K562 (cell line): ENCODE data around the gene LTBP2. TPM values are rescaled to one million over a fixed set of nuclear protein-coding genes. Genes with fewer than 3 reads are reported as not detected.

Experiments used
- ATAC-seq: fragments of 200-7000 bp; cut with Tn5 transposase; 3 replicates; pipeline ENCODE4 v1.9.1; 2020; ENCODE audit warnings: moderate library complexity
- BruUV-seq: library from RNA; stranded (reverse); fragments of 400-500 nt; replicated peaks from 2 replicates; lab custom pipeline; 2021; lab: Mats Ljungman, UMichigan
- CTCF ChIA-PET: fragments of 300-600 bp; formaldehyde crosslinking; extraction: SDS; loops from one replicate; lab custom pipeline; 2021; ENCODE audit warnings: low intra/inter-chr PET ratio; lab: Yijun Ruan, JAX
- POLR2A ChIA-PET: fragments of 300-600, 350-650 bp; sonication (Branson Sonifier 250); formaldehyde crosslinking; extraction: SDS; loops from one replicate; lab custom pipeline; 2021; ENCODE audit warnings: antibody characterized with exemption, inconsistent platforms; lab: Yijun Ruan, JAX
- DNase-seq, 4 experiments: peaks; one replicate each; pipeline versions ENCODE4 v3.0.0 to v3.0.0-alpha.2; 2011 to 2018; ENCODE audit warnings: low spot score in 3 of 4, mixed read lengths in 3 of 4; ENCODE audit errors: extremely low read depth in 1 of 4
- FAIRE-seq: peaks from 2 replicates; lab custom pipeline; 2011; peaks lifted over from hg19 to GRCh38; lab: Jason Lieb, UNC
- H2AFZ ChIP-seq: 2 replicates; pipeline ENCODE4 v1.6.0; 2011; ENCODE audit warnings: low read depth, low read length, control low read depth, inconsistent platforms
- H3K27ac ChIP-seq: fragments of 200-600 bp; 3 replicates; pipeline ENCODE4 v1.8.0; 2011; ENCODE audit warnings: low read depth, mild to moderate bottlenecking, control low read depth, inconsistent platforms, low read length, moderate library complexity, mixed read lengths; ENCODE audit errors: extremely low read depth
- H3K27me3 ChIP-seq, 2 experiments: fragments of 300-600 bp in 1 of 2; 2 replicates in 1 of 2; 3 replicates in 1 of 2; pipeline versions ENCODE4 v1.6.0 to v1.8.0; 2011; ENCODE audit warnings: inconsistent platforms in 2 of 2, low read length in 2 of 2, mild to moderate bottlenecking in 1 of 2, mixed read lengths in 1 of 2, moderate library complexity in 1 of 2; ENCODE audit not compliant: control insufficient read depth in 2 of 2, insufficient read depth in 2 of 2
- H3K36me3 ChIP-seq: fragments of 300-600 bp; 3 replicates; pipeline ENCODE4 v1.8.0; 2011; ENCODE audit warnings: mild to moderate bottlenecking, low read length, inconsistent platforms; ENCODE audit not compliant: control insufficient read depth, insufficient read depth
- H3K4me1 ChIP-seq, 2 experiments: fragments of 200-600 bp in 1 of 2; replicated peaks in 1 of 2; 2 replicates in 1 of 2; 3 replicates in 1 of 2; pipeline versions ENCODE4 v1.5.1 to v1.8.0; 2011; ENCODE audit warnings: inconsistent platforms in 2 of 2, low read length in 2 of 2, mild to moderate bottlenecking in 1 of 2, mixed read lengths in 1 of 2, moderate library complexity in 1 of 2; ENCODE audit not compliant: control insufficient read depth in 2 of 2, insufficient read depth in 2 of 2
- H3K4me2 ChIP-seq: 2 replicates; pipeline ENCODE4 v1.6.1; 2011; ENCODE audit warnings: low read length, control low read depth, inconsistent platforms, mixed read lengths; ENCODE audit not compliant: insufficient read depth
- H3K4me3 ChIP-seq: fragments of 200-600 bp; sonication (generic), shearing (Covaris generic); 2 replicates; pipeline ENCODE4 v1.5.1; 2016; ENCODE audit warnings: control low read depth, inconsistent platforms
- H3K79me2 ChIP-seq: fragments of 200-600 bp; 3 replicates; pipeline ENCODE4 v1.8.0; 2011; ENCODE audit warnings: low read length, inconsistent platforms; ENCODE audit not compliant: control insufficient read depth, insufficient read depth
- H3K9ac ChIP-seq, 2 experiments: 2 replicates each; pipeline versions ENCODE4 v1.6.0 to v1.6.1; 2011; ENCODE audit warnings: low read depth in 2 of 2, low read length in 2 of 2, control low read depth in 1 of 2, inconsistent platforms in 1 of 2, mild to moderate bottlenecking in 1 of 2, mixed read lengths in 1 of 2; ENCODE audit not compliant: insufficient read depth in 1 of 2
- H3K9me1 ChIP-seq: one replicate; pipeline ENCODE4 v1.6.0; 2011; ENCODE audit warnings: inconsistent platforms, mild to moderate bottlenecking, low read length, moderate library complexity; ENCODE audit not compliant: control insufficient read depth, insufficient read depth
- H3K9me3 ChIP-seq: replicated peaks from 2 replicates; pipeline ENCODE4 v1.5.1; 2011; ENCODE audit warnings: low read depth, low read length, inconsistent platforms; ENCODE audit not compliant: control insufficient read depth, insufficient read depth
- H4K20me1 ChIP-seq: replicated peaks from 2 replicates; pipeline ENCODE4 v1.6.1; 2011; ENCODE audit warnings: low read length, inconsistent platforms, mixed read lengths; ENCODE audit not compliant: control insufficient read depth, insufficient read depth
- EHMT2 ChIP-seq: fragments of 450-650 bp; IDR thresholded peaks from 2 replicates; pipeline ENCODE4 v1.6.1; 2018; ENCODE audit warnings: antibody characterized with exemption
- KLF13 ChIP-seq: fragments of 450-650 bp; IDR thresholded peaks from 2 replicates; pipeline ENCODE4 v1.6.1; 2016; ENCODE audit warnings: missing genetic modification characterization, low read depth, mild to moderate bottlenecking, missing compliant biosample characterization, moderate library complexity, borderline replicate concordance
- NFE2L1 ChIP-seq: fragments of 450-650 bp; IDR thresholded peaks from 2 replicates; pipeline ENCODE4 v1.6.1; 2016; ENCODE audit warnings: missing genetic modification characterization, low read depth, mild to moderate bottlenecking, missing compliant biosample characterization, moderate library complexity, borderline replicate concordance
- NONO ChIP-seq, 2 experiments: fragments of 200-400 bp in 1 of 2; fragments of 450-650 bp in 1 of 2; formaldehyde crosslinking in 1 of 2; IDR thresholded peaks; 2 replicates each; pipeline ENCODE4 v1.6.1; 2017; ENCODE audit warnings: low read depth in 2 of 2, mild to moderate bottlenecking in 2 of 2, moderate library complexity in 2 of 2, low read length in 1 of 2
- NR2F6 ChIP-seq: fragments of 450-650 bp; formaldehyde crosslinking; IDR thresholded peaks from 2 replicates; pipeline ENCODE4 v1.4.0; 2020; ENCODE audit warnings: mild to moderate bottlenecking
- POLR3G ChIP-seq: IDR thresholded peaks from 2 replicates; pipeline ENCODE4 v1.6.1; 2011; ENCODE audit not compliant: insufficient read length, insufficient replicate concordance; ENCODE audit errors: extremely low read depth
- SMAD2 ChIP-seq: fragments of 150-350 bp; IDR thresholded peaks from 2 replicates; pipeline ENCODE4 v1.6.1; 2014; ENCODE audit warnings: low read depth, mild to moderate bottlenecking, low read length
- SMAD3 ChIP-seq: fragments of 450-650 bp; formaldehyde crosslinking; conservative IDR thresholded peaks from 2 replicates; pipeline ENCODE4 v1.4.0; 2020; ENCODE audit warnings: mild to moderate bottlenecking
- SMARCA5 ChIP-seq: fragments of 450-650 bp; IDR thresholded peaks from 2 replicates; pipeline ENCODE4 v1.6.1; 2016
- ZC3H11A ChIP-seq: IDR thresholded peaks from 2 replicates; pipeline ENCODE4 v1.6.1; 2012; ENCODE audit warnings: low read depth, low read length, improper control_type of control experiment
- ZFP30 ChIP-seq: fragments of 250-450 bp; sonication (Bioruptor Pico); IDR thresholded peaks from 2 replicates; pipeline ENCODE4 v1.8.0; 2022; ENCODE audit warnings: moderate library complexity, mild to moderate bottlenecking, inconsistent platforms, borderline replicate concordance
- ZFP36 ChIP-seq: fragments of 150-350 bp; IDR thresholded peaks from 2 replicates; pipeline ENCODE4 v1.6.1; 2018; ENCODE audit warnings: low read length, low read depth; ENCODE audit not compliant: partially characterized antibody
- ZFX ChIP-seq: sonication (generic); formaldehyde crosslinking; IDR thresholded peaks from 2 replicates; pipeline ENCODE4 v1.8.0; 2022; ENCODE audit warnings: mild to moderate bottlenecking, missing genetic modification reagents, moderate library complexity
- ZNF354B ChIP-seq: fragments of 250-450 bp; sonication (Bioruptor Pico); IDR thresholded peaks from 2 replicates; pipeline ENCODE4 v1.4.0; 2020
- WGBS: fragments of 100-300 bp; shearing (Covaris generic); methylation state at CpG from one replicate; pipeline ENCODE4 v1.1.6; 2016; ENCODE audit warnings: low coverage, mixed read lengths; ENCODE audit not compliant: insufficient coverage; ENCODE audit errors: missing lambda C conversion rate; 5-methylcytosine and 5-hydroxymethylcytosine counted together
- in situ Hi-C: fragments of 300-500 bp; cut with MboI; formaldehyde crosslinking; loops from 4 replicates; pipeline ENCODE4 v1.15.0; 2018; ENCODE audit warnings: inconsistent platforms, mixed read lengths
- intact Hi-C: fragments of 100-400 bp; cut with micrococcal nuclease; formaldehyde crosslinking; loops from 2 replicates; pipeline ENCODE4 v1.14.2; 2022
- polyA plus RNA-seq, 8 experiments: library from polyadenylated mRNA; depleted of rRNA in 4 of 8; stranded (reverse) in 5 of 8; unstranded in 3 of 8; fragments of >200 nt; fragmentation: Nextera tagmentation in 2 of 8; fragmentation: Illumina TruSeq in 1 of 8; extraction: Ambion mirVana in 2 of 8; extraction: Trizol in 1 of 8; gene quantifications; 2 replicates each; pipeline versions ENCODE4 v1.2.1 to v1.2.3, GENCODE V29; 2011 to 2014; ENCODE audit warnings: inconsistent platforms in 1 of 8, missing spikeins in 1 of 8
- total RNA-seq, 7 experiments: library from RNA; depleted of rRNA in 6 of 7; stranded (reverse); fragments of >200 nt in 6 of 7; fragmentation: Illumina TruSeq in 2 of 7; extraction: Trizol in 2 of 7; gene quantifications; 2 replicates each; pipeline versions ENCODE4 v1.2.1 to v1.2.3, GENCODE V29; 2011 to 2021; ENCODE audit warnings: low replicate concordance in 1 of 7
- TF ChIP-seq, protein P1 (sequence below): fragments of 250-450 bp; sonication (Bioruptor Pico); IDR thresholded peaks from 2 replicates; pipeline ENCODE4 v1.8.0; 2021; ENCODE audit warnings: mild to moderate bottlenecking, moderate library complexity
- TF ChIP-seq, protein P2 (sequence below): fragments of 250-450 bp; sonication (Bioruptor Pico); IDR thresholded peaks from 2 replicates; pipeline ENCODE4 v1.4.0; 2020

LTBP2 gene
- total and polyA plus RNA-seq, 9 of the 15 experiments (the other 6 are each of a cell fraction or from before 2014, with no cell fraction given), result under 0.01 to 0.18 (median 0.03) TPM; not detected in 3

DNA sequence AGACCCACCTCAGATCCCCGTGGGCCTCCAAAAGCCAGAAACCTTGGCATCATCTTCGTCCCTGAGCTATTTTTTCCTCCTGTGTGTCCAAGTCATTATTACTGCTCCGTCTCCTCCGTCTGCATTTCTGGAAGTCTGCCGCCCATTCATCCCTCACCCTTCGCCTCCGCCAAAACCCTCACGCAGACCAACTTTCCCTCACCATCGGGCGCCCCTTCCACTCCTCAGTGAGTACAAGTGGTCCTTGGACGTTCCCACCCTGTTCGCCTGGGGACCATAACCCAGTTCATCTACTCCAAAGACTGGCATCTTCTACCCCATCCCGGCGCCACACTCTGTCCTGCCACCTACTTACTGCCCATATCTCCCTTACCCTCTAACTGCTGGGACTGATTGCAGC, 3.7 kb upstream of the LTBP2 start:
- H3K4me1 ChIP-seq, result peaks cover 29 to 31% of the 10 kb centered on the region in 2 experiments
- WGBS, result 64% methylated on average over 10 of the region's 14 CpGs
- no peaks in the 10 kb centered on the region for H3K36me3 ChIP-seq
- H3K27ac ChIP-seq, result no peak overlapping the region
- no peak overlapping the region for H3K4me2 ChIP-seq
- H2AFZ ChIP-seq, result no peak overlapping the region
- H3K9me1 ChIP-seq, result no peaks in the 10 kb centered on the region
- CTCF ChIA-PET, result no interaction called here
- POLR2A ChIA-PET, result interaction anchor here (0.8 kb wide), 1 partner anchor 143 kb away, joined by 3 read pairs; no protein-coding TSS in a partner anchor
- in situ Hi-C loops, result no loop called here
- ATAC-seq, result no peak
- peaks cover 2 to 7% of the 10 kb centered on the region in 2 experiments; a peak in 2 of 5 replicates for H3K27me3 ChIP-seq
- H3K4me3 ChIP-seq, result no peak overlapping the region
- H3K9ac ChIP-seq, result no peak overlapping the region
- no peak for DNase-seq
- no peaks in the 10 kb centered on the region for H3K9me3 ChIP-seq
- intact Hi-C loops, result no loop called here
- H4K20me1 ChIP-seq, result no peaks in the 10 kb centered on the region
- no peaks in the 10 kb centered on the region for H3K79me2 ChIP-seq
- no TSS peak for BruUV-seq
- FAIRE-seq, result no peak
- TF ChIP-seq POLR3G, result no peak
- no peak for TF ChIP-seq NFE2L1
- TF ChIP-seq, protein P1, sequence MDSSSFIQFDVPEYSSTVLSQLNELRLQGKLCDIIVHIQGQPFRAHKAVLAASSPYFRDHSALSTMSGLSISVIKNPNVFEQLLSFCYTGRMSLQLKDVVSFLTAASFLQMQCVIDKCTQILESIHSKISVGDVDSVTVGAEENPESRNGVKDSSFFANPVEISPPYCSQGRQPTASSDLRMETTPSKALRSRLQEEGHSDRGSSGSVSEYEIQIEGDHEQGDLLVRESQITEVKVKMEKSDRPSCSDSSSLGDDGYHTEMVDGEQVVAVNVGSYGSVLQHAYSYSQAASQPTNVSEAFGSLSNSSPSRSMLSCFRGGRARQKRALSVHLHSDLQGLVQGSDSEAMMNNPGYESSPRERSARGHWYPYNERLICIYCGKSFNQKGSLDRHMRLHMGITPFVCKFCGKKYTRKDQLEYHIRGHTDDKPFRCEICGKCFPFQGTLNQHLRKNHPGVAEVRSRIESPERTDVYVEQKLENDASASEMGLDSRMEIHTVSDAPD (CRISPR knock-in tag), result no peak
- TF ChIP-seq ZFX, result no peak
- TF ChIP-seq SMAD2, result no peak
- no peak for TF ChIP-seq SMARCA5
- TF ChIP-seq, protein P2, sequence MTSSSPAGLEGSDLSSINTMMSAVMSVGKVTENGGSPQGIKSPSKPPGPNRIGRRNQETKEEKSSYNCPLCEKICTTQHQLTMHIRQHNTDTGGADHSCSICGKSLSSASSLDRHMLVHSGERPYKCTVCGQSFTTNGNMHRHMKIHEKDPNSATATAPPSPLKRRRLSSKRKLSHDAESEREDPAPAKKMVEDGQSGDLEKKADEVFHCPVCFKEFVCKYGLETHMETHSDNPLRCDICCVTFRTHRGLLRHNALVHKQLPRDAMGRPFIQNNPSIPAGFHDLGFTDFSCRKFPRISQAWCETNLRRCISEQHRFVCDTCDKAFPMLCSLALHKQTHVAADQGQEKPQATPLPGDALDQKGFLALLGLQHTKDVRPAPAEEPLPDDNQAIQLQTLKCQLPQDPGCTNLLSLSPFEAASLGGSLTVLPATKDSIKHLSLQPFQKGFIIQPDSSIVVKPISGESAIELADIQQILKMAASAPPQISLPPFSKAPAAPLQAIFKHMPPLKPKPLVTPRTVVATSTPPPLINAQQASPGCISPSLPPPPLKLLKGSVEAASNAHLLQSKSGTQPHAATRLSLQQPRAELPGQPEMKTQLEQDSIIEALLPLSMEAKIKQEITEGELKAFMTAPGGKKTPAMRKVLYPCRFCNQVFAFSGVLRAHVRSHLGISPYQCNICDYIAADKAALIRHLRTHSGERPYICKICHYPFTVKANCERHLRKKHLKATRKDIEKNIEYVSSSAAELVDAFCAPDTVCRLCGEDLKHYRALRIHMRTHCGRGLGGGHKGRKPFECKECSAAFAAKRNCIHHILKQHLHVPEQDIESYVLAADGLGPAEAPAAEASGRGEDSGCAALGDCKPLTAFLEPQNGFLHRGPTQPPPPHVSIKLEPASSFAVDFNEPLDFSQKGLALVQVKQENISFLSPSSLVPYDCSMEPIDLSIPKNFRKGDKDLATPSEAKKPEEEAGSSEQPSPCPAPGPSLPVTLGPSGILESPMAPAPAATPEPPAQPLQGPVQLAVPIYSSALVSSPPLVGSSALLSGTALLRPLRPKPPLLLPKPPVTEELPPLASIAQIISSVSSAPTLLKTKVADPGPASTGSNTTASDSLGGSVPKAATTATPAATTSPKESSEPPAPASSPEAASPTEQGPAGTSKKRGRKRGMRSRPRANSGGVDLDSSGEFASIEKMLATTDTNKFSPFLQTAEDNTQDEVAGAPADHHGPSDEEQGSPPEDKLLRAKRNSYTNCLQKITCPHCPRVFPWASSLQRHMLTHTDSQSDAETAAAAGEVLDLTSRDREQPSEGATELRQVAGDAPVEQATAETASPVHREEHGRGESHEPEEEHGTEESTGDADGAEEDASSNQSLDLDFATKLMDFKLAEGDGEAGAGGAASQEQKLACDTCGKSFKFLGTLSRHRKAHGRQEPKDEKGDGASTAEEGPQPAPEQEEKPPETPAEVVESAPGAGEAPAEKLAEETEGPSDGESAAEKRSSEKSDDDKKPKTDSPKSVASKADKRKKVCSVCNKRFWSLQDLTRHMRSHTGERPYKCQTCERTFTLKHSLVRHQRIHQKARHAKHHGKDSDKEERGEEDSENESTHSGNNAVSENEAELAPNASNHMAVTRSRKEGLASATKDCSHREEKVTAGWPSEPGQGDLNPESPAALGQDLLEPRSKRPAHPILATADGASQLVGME (CRISPR knock-in tag), result no peak
- no peak for TF ChIP-seq EHMT2
- no peak for TF ChIP-seq NONO (IDR thresholded peaks at IDR 0.05; ENCODE audit: low read depth in 2 of 2, low read length in 1 of 2)
- no peak for TF ChIP-seq ZFP30 (CRISPR knock-in tag)
- TF ChIP-seq SMAD3 (CRISPR knock-in tag), result no peak
- no peak for TF ChIP-seq ZNF354B (CRISPR knock-in tag)
- no peak for TF ChIP-seq ZC3H11A
- TF ChIP-seq ZFP36, result no peak
- TF ChIP-seq NR2F6 (CRISPR knock-in tag), result no peak
- TF ChIP-seq KLF13 (tag), result no peak
